GM18499 (cell line): ENCODE measurements around the gene TNFAIP1.

ENCODE experiments used
- ATAC-seq: cut with Tn5 transposase; IDR thresholded peaks from one replicate; pipeline ENCODE4 v1.9.1; 2021; ENCODE audit warnings: moderate number of reproducible peaks; ENCODE audit not compliant: insufficient read depth, unreplicated experiment

Gene TNFAIP1

GRCh38 chr17:28394337-28395116 is 59.0 kb downstream of the TNFAIP1 start:
- no peak for ATAC-seq

GRCh38 chr17:28395426-28395825 is 59.9 kb downstream of the TNFAIP1 start:
- no peak for ATAC-seq

GRCh38 chr17:28395968-28396367 is 60.4 kb downstream of the TNFAIP1 start:
- ATAC-seq, result no peak
